B cell (primary cell): Measurements from ENCODE around the gene REELD1.

Source experiments
- EZH2 ChIP-seq: IDR thresholded peaks from 2 replicates; pipeline ENCODE4 v1.6.1; 2012; ENCODE audit warnings: borderline replicate concordance, low read depth, mild to moderate bottlenecking, moderate library complexity, low read length; ENCODE audit not compliant: insufficient read depth, poor library complexity, severe bottlenecking
- TF ChIP-seq, protein P1 (sequence below): fragments of 200-600 bp; IDR thresholded peaks from one replicate; pipeline ENCODE4 v1.8.0; 2022; ENCODE audit warnings: antibody characterized with exemption, mild to moderate bottlenecking

DNA sequence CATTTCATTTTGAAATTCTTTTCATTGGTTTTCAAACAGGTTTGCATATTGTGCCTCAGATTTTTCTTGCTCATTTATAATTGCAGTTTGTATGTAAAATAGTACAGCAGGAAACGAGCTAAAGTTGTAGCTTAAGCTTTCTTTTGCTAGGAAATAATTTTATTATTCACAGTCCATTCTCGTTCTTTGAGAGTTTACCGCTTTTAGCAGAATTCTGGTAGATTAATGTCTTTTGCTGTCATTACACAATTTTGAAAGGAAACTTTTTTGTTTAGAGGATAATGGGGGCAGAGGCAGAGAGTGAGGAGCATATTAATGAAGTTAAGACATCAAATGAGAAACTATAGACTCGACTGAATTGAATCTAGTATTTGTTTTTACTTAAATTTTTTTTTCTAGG is 28.3 kb upstream of the REELD1 start:
- TF ChIP-seq, protein P1, sequence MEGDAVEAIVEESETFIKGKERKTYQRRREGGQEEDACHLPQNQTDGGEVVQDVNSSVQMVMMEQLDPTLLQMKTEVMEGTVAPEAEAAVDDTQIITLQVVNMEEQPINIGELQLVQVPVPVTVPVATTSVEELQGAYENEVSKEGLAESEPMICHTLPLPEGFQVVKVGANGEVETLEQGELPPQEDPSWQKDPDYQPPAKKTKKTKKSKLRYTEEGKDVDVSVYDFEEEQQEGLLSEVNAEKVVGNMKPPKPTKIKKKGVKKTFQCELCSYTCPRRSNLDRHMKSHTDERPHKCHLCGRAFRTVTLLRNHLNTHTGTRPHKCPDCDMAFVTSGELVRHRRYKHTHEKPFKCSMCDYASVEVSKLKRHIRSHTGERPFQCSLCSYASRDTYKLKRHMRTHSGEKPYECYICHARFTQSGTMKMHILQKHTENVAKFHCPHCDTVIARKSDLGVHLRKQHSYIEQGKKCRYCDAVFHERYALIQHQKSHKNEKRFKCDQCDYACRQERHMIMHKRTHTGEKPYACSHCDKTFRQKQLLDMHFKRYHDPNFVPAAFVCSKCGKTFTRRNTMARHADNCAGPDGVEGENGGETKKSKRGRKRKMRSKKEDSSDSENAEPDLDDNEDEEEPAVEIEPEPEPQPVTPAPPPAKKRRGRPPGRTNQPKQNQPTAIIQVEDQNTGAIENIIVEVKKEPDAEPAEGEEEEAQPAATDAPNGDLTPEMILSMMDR = no peak
- no peak for TF ChIP-seq EZH2
